Neutrophil (primary cell): Measurements from ENCODE around the gene CEP164.

Experiments used
- H3K27ac ChIP-seq: fragments of 200-600 bp; sonication (generic); 2 replicates; pipeline ENCODE4 v1.5.1; 2016; ENCODE audit warnings: mild to moderate bottlenecking, moderate library complexity
- H3K27me3 ChIP-seq: fragments of 200-600 bp; sonication (generic); 2 replicates; pipeline ENCODE4 v1.6.0; 2016; ENCODE audit warnings: mild to moderate bottlenecking
- H3K36me3 ChIP-seq: fragments of 200-600 bp; sonication (generic); 2 replicates; pipeline ENCODE4 v1.5.1; 2017
- H3K4me1 ChIP-seq, 2 experiments: fragments of 200-600 bp in 1 of 2; sonication (generic) in 1 of 2; 1 replicate in 1 of 2; 2 replicates in 1 of 2; pipeline versions ENCODE4 v1.5.1 to v1.6.1; 2013 to 2016; ENCODE audit warnings: low read depth in 1 of 2, low read length in 1 of 2, mild to moderate bottlenecking in 1 of 2, moderate library complexity in 1 of 2; ENCODE audit not compliant: control insufficient read depth in 1 of 2, insufficient read depth in 1 of 2
- H3K4me3 ChIP-seq, 2 experiments: fragments of 200-600 bp in 1 of 2; sonication (generic) in 1 of 2; 1 replicate in 1 of 2; 2 replicates in 1 of 2; pipeline ENCODE4 v1.5.1; 2013 to 2016; ENCODE audit warnings: low read depth in 1 of 2, low read length in 1 of 2, mild to moderate bottlenecking in 1 of 2, moderate library complexity in 1 of 2
- H3K9me3 ChIP-seq: fragments of 200-600 bp; sonication (generic); 2 replicates; pipeline ENCODE4 v1.5.1; 2016
- CTCF ChIP-seq: fragments of 200-600 bp; sonication (generic); IDR thresholded peaks from 2 replicates; pipeline ENCODE4 v1.5.1; 2016; ENCODE audit warnings: antibody characterized with exemption

Gene CEP164

GRCh38 chr11:117327567-117328374 lies at the start of gene CEP164:
Gene CEP164, plus strand, starts transcription at chr11:117327854. Its CDS starts 10,733 bp downstream, at chr11:117338587.
- no peaks in the 10 kb centered on the region for H3K9me3 ChIP-seq
- no peaks in the 10 kb centered on the region for H3K36me3 ChIP-seq
- peaks cover 7% of the 10 kb centered on the region for H3K27me3 ChIP-seq
- H3K27ac ChIP-seq: peak within 1 kb of the TSS; percentile 89
- peaks cover 10 to 13% of the 10 kb centered on the region in 2 experiments for H3K4me1 ChIP-seq
- peak within 1 kb of the TSS; percentile 67 to 91 for H3K4me3 ChIP-seq
- TF ChIP-seq CTCF: peak; percentile 20

- peaks cover 24% of the 10 kb centered on the region for H3K36me3 ChIP-seq
- no peaks in the 10 kb centered on the region for H3K4me1 ChIP-seq
- no peak for TF ChIP-seq CTCF
- no peak overlapping the region for H3K27ac ChIP-seq
- H3K4me3 ChIP-seq: no peak overlapping the region
- H3K27me3 ChIP-seq: no peaks in the 10 kb centered on the region
- no peaks in the 10 kb centered on the region for H3K9me3 ChIP-seq
These were observed 49.3 kb upstream of the CEP164 start for GRCh38 chr11:117278347-117278746.

- Histone ChIP-seq H3K36me3 (peaks cover 39% of the 10 kb centered on the region), H3K27me3 (no peaks in the 10 kb centered on the region), H3K4me3 (no peak overlapping the region), H3K9me3 (no peaks in the 10 kb centered on the region), H3K27ac (no peak overlapping the region), H3K4me1 (no peaks in the 10 kb centered on the region)
- no peak for TF ChIP-seq CTCF
These were observed 47.8 kb upstream of the CEP164 start for GRCh38 chr11:117279711-117280376.

- Histone ChIP-seq H3K9me3 (no peaks in the 10 kb centered on the region), H3K4me3 (no peak overlapping the region), H3K4me1 (no peaks in the 10 kb centered on the region), H3K27me3 (no peaks in the 10 kb centered on the region), H3K36me3 (peaks cover 46% of the 10 kb centered on the region), H3K27ac (no peak overlapping the region)
- no peak for TF ChIP-seq CTCF
These were observed 46.5 kb upstream of the CEP164 start for GRCh38 chr11:117281159-117281558.

GRCh38 chr11:117281869-117282268 lies 45.8 kb upstream of the CEP164 start:
- Histone ChIP-seq H3K9me3 (no peaks in the 10 kb centered on the region), H3K4me3 (no peak overlapping the region), H3K27ac (no peak overlapping the region), H3K27me3 (no peaks in the 10 kb centered on the region), H3K4me1 (no peaks in the 10 kb centered on the region), H3K36me3 (peaks cover 50% of the 10 kb centered on the region)
- no peak for TF ChIP-seq CTCF
